ENCODE measurements around the gene SCG3. TPM values are rescaled to one million over a fixed set of nuclear protein-coding genes. Genes with fewer than 3 reads are reported as not detected.

SCG3 gene
- total RNA-seq, 1 donor from 2014 or later: 0.18 TPM

GRCh38 chr15:51758645-51759044 lies 77.3 kb downstream of the SCG3 start:
- no peak for DNase-seq (ENCODE audit: low spot score)

DNA sequence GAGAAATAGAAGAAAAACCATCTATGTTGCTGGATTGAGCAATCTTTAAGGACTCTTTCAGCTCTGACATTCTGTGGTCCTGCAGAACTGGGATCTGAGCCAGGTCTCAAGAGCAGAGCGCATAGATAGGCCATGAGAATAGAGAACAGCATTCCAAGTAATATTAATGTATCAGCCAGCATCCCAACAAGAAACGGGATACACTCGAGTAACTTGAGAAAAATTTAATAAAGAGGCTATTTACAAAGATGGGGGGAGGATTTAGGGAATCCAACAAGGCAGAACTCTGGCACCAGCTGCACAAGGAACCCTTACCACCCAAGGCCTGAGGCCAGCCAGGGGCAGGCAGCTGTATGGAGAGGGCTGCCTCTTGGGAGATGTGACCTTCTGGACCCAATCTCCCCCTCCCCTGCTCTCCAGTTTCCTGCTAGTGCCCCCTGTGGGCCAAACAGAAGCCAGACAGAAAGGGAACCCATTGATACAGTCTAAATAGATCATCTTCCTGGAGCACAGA lies 78.3 kb downstream of the SCG3 start:
- no peak for DNase-seq (ENCODE audit: low spot score)

DNA sequence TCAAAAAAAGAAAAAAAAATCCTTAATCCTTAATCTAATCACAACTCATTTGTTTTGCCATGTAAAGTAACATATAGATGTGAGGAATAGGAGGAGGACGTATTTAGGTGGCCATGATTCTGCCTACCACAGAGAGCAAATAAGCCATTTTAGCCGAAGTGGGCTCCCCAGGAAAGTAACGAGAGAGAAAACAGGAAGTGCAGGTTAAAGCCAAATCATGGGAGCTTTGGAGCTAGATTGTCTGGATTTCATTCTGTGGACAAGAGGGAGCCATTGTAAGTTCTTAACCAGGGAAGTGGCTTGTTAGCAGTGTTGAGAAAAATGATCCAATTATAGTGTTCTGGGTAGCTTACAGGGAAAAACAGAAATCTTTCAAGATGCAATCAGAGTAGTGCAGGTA lies 79.5 kb downstream of the SCG3 start:
- DNase-seq (ENCODE audit: low spot score): no peak

DNA sequence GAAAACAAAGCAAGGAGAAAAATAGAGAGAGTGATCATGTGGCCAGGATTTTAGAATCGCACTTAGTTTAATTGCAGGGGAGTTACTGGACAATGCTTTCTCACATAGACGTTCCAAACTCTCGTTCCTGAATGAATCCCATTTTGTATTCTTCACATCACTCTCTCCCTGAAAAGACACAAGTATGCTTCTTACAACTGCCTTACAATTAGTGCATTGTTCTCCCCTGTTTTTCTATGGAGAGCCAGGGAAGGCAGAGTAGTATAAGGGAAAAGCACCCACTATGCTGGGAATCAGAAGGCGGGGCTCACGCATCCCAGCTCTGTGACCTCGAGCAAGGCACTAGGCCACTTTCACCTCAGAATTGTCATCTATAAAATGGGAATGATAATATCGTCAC lies 84.4 kb downstream of the SCG3 start:
- no peak for DNase-seq (ENCODE audit: low spot score)

GRCh38 chr15:51766341-51766740 lies 85.0 kb downstream of the SCG3 start:
- no peak for DNase-seq (ENCODE audit: low spot score)

- no peak for DNase-seq (ENCODE audit: low spot score)
These were observed 86.7 kb downstream of the SCG3 start for GRCh38 chr15:51768018-51768417.

Other genes with a start within 250 kb of the SCG3 start
- 43.5 TPM for gene DMXL2, start 58.7 kb upstream of the SCG3 start, total RNA-seq
- gene LYSMD2, start 56.2 kb downstream of the SCG3 start, total RNA-seq: 13.1 TPM
- gene TMOD2, start 70.1 kb downstream of the SCG3 start, total RNA-seq: 9.2 TPM
- 44.2 TPM for gene TMOD3, start 148.2 kb downstream of the SCG3 start, total RNA-seq